Osteoblast (primary cell): ENCODE measurements around the gene TKT. TPM values are rescaled to one million over a fixed set of nuclear protein-coding genes. Genes with fewer than 3 reads are reported as not detected.
A peak's percentile ranks its signal among the peaks of the same experiment; 100 is the strongest.

ENCODE experiments used
- DNase-seq: peaks from one replicate; pipeline ENCODE4 v3.0.0; 2011; ENCODE audit warnings: low spot score, mixed read lengths; ENCODE audit not compliant: insufficient read length; ENCODE audit errors: missing footprints
- H2AFZ ChIP-seq: 2 replicates; pipeline ENCODE4 v1.6.0; 2011; ENCODE audit warnings: mild to moderate bottlenecking, low read length
- H3K27ac ChIP-seq: 2 replicates; pipeline ENCODE4 v1.5.1; 2011; ENCODE audit warnings: mild to moderate bottlenecking, low read depth, low read length, moderate library complexity
- H3K27me3 ChIP-seq: 2 replicates; pipeline ENCODE4 v1.6.0; 2012; ENCODE audit warnings: mild to moderate bottlenecking, control low read depth, inconsistent platforms, low read length, moderate library complexity; ENCODE audit not compliant: insufficient read depth
- H3K36me3 ChIP-seq: 2 replicates; pipeline ENCODE4 v1.5.1; 2011; ENCODE audit warnings: mild to moderate bottlenecking, low read length, control low read depth, moderate library complexity; ENCODE audit not compliant: insufficient read depth
- H3K4me1 ChIP-seq: 2 replicates; pipeline ENCODE4 v1.5.1; 2011; ENCODE audit warnings: mild to moderate bottlenecking, low read length, control low read depth, moderate library complexity; ENCODE audit not compliant: insufficient read depth
- H3K4me2 ChIP-seq: 2 replicates; pipeline ENCODE4 v1.6.0; 2011; ENCODE audit warnings: mild to moderate bottlenecking, low read length; ENCODE audit not compliant: insufficient read depth
- H3K4me3 ChIP-seq: fragments of 200-600 bp; sonication (generic); 3 replicates; pipeline ENCODE4 v1.5.1; 2012; ENCODE audit warnings: mild to moderate bottlenecking, low read length, inconsistent platforms; ENCODE audit not compliant: insufficient read depth
- H3K79me2 ChIP-seq: 2 replicates; pipeline ENCODE4 v1.6.0; 2012; ENCODE audit warnings: mild to moderate bottlenecking, low read length, control low read depth, inconsistent platforms; ENCODE audit not compliant: insufficient read depth
- H3K9me3 ChIP-seq: 2 replicates; pipeline ENCODE4 v1.5.1; 2011; ENCODE audit warnings: low read depth, low read length, control low read depth
- H4K20me1 ChIP-seq: 2 replicates; pipeline ENCODE4 v1.6.0; 2012; ENCODE audit warnings: mild to moderate bottlenecking, low read length, control low read depth; ENCODE audit not compliant: insufficient read depth
- total RNA-seq: library from RNA; depleted of rRNA; stranded (reverse); fragments of >200 nt; gene quantifications from 2 replicates; pipeline ENCODE4 v1.2.3, GENCODE V29; 2012
- TF ChIP-seq, protein P1 (sequence below): IDR thresholded peaks from 2 replicates; pipeline ENCODE4 v1.5.1; 2011; ENCODE audit warnings: mild to moderate bottlenecking, low read depth, low read length, moderate library complexity; ENCODE audit errors: extremely low read depth

The TKT gene
- total RNA-seq, 1 donor = 453 TPM

DNA sequence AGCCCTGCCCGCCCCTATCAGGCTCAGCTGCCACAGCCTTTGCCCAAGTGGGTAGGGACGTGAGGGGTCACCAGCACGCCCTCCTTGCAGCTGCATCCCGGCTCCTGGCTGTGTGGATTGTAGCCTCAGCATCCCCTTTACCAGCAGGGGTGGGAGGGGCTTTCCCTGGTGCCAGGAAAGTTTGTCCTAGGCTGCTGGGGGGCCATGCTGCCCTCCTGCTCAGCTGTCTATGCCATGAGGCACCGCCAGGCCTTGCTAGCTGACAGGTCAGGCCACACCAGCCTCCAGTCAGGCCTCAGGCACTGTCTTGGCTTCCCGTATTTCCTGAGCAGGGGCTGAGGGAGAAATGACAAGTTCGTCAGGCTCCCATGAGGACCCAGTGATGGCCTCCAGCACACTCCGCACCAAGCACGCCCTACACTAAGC, 32.3 kb downstream of the TKT start:
- no peaks in the 10 kb centered on the region for H3K27me3 ChIP-seq
- H3K9me3 ChIP-seq = no peaks in the 10 kb centered on the region
- H3K4me2 ChIP-seq = no peak overlapping the region
- peak; percentile 44 for DNase-seq
- H3K4me1 ChIP-seq = no peaks in the 10 kb centered on the region
- H2AFZ ChIP-seq = no peak overlapping the region
- H3K27ac ChIP-seq = no peak overlapping the region
- H3K4me3 ChIP-seq = no peak overlapping the region
- H3K36me3 ChIP-seq = peaks cover 65% of the 10 kb centered on the region
- peaks cover 8% of the 10 kb centered on the region for H4K20me1 ChIP-seq
- TF ChIP-seq, protein P1, sequence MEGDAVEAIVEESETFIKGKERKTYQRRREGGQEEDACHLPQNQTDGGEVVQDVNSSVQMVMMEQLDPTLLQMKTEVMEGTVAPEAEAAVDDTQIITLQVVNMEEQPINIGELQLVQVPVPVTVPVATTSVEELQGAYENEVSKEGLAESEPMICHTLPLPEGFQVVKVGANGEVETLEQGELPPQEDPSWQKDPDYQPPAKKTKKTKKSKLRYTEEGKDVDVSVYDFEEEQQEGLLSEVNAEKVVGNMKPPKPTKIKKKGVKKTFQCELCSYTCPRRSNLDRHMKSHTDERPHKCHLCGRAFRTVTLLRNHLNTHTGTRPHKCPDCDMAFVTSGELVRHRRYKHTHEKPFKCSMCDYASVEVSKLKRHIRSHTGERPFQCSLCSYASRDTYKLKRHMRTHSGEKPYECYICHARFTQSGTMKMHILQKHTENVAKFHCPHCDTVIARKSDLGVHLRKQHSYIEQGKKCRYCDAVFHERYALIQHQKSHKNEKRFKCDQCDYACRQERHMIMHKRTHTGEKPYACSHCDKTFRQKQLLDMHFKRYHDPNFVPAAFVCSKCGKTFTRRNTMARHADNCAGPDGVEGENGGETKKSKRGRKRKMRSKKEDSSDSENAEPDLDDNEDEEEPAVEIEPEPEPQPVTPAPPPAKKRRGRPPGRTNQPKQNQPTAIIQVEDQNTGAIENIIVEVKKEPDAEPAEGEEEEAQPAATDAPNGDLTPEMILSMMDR = no peak
- no peaks in the 10 kb centered on the region for H3K79me2 ChIP-seq

DNA sequence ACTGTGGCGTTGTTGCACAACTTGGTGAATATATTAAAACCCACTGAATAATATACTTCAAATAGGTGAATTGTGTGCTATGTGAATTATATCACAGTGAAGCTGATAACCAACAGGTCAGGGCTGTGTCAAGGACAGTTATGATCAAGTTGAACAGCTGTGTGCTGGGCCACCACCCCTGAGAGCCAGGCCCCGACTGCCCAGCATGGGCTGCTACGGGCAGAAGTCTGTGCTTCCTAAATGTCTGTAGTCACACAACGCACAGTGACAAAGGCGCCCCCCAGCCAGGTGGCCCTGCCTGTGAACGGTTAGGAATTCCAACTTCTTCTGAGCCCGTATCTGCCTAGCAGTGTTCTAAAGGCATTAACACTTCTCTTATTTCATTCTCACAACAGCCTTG, 32.8 kb downstream of the TKT start:
- DNase-seq = peak; percentile 37
- Histone ChIP-seq H3K4me2 (no peak overlapping the region), H3K36me3 (peaks cover 60% of the 10 kb centered on the region), H4K20me1 (peaks cover 8% of the 10 kb centered on the region), H3K79me2 (no peaks in the 10 kb centered on the region), H3K4me1 (no peaks in the 10 kb centered on the region), H3K27ac (no peak overlapping the region), H3K4me3 (no peak overlapping the region), H2AFZ (no peak overlapping the region), H3K9me3 (no peaks in the 10 kb centered on the region), H3K27me3 (no peaks in the 10 kb centered on the region)
- TF ChIP-seq, protein P1 = no peak

DNA sequence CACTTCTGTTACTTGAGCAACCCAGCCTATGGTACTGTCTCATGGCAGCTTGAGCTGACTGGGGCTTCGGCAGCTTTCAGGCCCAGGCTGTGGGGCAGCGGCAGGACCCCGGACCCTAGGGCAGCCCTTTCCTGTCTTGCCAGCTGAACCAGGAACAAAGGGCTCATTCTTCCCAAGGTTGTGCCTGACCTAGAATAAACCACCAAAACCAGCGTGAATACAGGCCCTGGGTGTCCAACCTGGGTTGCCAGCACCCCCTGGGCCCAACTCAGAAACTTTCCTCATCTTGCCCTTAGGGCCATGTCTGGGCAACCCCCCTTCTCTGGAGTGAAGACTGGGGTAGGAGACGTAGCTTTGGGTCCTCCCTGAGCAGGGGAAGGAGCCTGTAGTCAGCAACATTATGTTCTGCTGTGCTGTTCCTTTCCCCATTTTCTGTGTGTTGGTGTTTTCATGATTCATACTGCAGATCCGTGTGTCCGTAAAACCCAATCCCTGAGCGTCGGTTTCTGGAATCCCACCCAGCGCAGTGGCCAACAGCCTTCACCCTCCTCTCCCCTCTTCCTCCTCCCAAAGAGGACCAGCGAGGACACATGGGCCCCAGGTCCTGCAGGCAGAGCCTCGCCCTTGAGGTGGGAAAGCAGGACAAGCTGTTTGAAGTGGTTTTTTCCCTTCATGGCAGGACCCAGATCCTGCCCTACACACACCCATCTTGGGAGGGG, 33.5 kb downstream of the TKT start:
- H3K4me3 ChIP-seq = no peak overlapping the region
- no peak overlapping the region for H3K27ac ChIP-seq
- H3K9me3 ChIP-seq = no peaks in the 10 kb centered on the region
- H3K4me2 ChIP-seq = no peak overlapping the region
- H3K36me3 ChIP-seq = peaks cover 53% of the 10 kb centered on the region
- TF ChIP-seq, protein P1 = no peak
- no peaks in the 10 kb centered on the region for H3K79me2 ChIP-seq
- H3K4me1 ChIP-seq = no peaks in the 10 kb centered on the region
- H4K20me1 ChIP-seq = peaks cover 3% of the 10 kb centered on the region
- H2AFZ ChIP-seq = no peak overlapping the region
- no peaks in the 10 kb centered on the region for H3K27me3 ChIP-seq
- peak; percentile 74 for DNase-seq

DNA sequence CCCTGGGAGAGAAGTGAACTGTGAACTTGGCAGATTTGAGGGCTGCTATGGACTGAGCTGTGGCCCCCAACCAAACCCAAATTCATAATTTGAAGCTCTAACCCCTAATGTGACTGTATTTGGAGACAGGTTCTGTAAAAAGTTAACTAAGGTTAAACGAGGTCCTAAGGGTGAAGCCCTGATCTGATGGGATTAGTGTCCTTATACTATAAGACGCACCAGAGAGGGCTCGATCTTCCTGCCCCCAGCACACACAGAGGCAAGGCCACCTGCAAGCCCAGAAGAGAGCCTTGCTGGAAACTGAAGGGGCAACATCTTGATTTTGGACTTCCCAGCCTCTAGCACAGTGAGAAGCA, 34.0 kb downstream of the TKT start:
- no peak overlapping the region for H3K4me3 ChIP-seq
- H4K20me1 ChIP-seq = no peaks in the 10 kb centered on the region
- DNase-seq = no peak
- no peak overlapping the region for H3K4me2 ChIP-seq
- H3K36me3 ChIP-seq = peaks cover 47% of the 10 kb centered on the region
- H3K27ac ChIP-seq = no peak overlapping the region
- H3K79me2 ChIP-seq = no peaks in the 10 kb centered on the region
- TF ChIP-seq, protein P1 = no peak
- no peaks in the 10 kb centered on the region for H3K9me3 ChIP-seq
- no peaks in the 10 kb centered on the region for H3K4me1 ChIP-seq
- H3K27me3 ChIP-seq = no peaks in the 10 kb centered on the region
- H2AFZ ChIP-seq = no peak overlapping the region
